ENCODE measurements around the gene GSTK1.

- TF ChIP-seq CTCF (IDR thresholded peaks at IDR 0.05; ENCODE audit: low read length) (no peak), EZH2phosphoT487 (IDR thresholded peaks at IDR 0.05; ENCODE audit: low read length) (no peak), EZH2 (optimal IDR thresholded peaks at IDR 0.05; ENCODE audit: low read depth, low read length) (no peak)
These were observed 26.7 kb upstream of the GSTK1 start for GRCh38 chr7:143236408-143236990.

Data from MM.1S (cell line).